GM19455 (cell line): ENCODE measurements around the gene SLC7A4.
"Not testable (repeated sequence)": the region's sequence is repeated elsewhere in the genome, so short reads cannot be mapped to it uniquely, and the experiment has no call there.

Source experiments
- ATAC-seq: cut with Tn5 transposase; IDR thresholded peaks from one replicate; pipeline ENCODE4 v1.9.1; 2021; ENCODE audit not compliant: unreplicated experiment

SLC7A4 gene

GRCh38 chr22:21022955-21023614, 9.3 kb downstream of the SLC7A4 start:
- no peak for ATAC-seq

GRCh38 chr22:21022507-21022906, 9.9 kb downstream of the SLC7A4 start:
- ATAC-seq: no peak

GRCh38 chr22:21020802-21021429, 11.4 kb downstream of the SLC7A4 start:
- ATAC-seq: no peak

- no peak for ATAC-seq
Observed at GRCh38 chr22:21018314-21018713, 14.0 kb downstream of the SLC7A4 start.

GRCh38 chr22:21016644-21017420, 15.5 kb downstream of the SLC7A4 start:
- ATAC-seq: no peak

- ATAC-seq: no peak
Observed at GRCh38 chr22:21015466-21016006, 16.8 kb downstream of the SLC7A4 start.

GRCh38 chr22:21014726-21015465, 17.5 kb downstream of the SLC7A4 start, which contains the start of gene P2RX6:
P2RX6 (plus strand) TSS chr22:21015165; CDS start chr22:21015175, 10 bp downstream.
- no peak for ATAC-seq

- ATAC-seq: peak; percentile 89
Observed at GRCh38 chr22:21014202-21014725, 18.1 kb downstream of the SLC7A4 start.

- ATAC-seq: peak; percentile 12
Observed at GRCh38 chr22:21013657-21014201, 18.6 kb downstream of the SLC7A4 start.

GRCh38 chr22:21012446-21013407, 19.6 kb downstream of the SLC7A4 start:
- ATAC-seq: no peak

GRCh38 chr22:21010426-21011113, 21.8 kb downstream of the SLC7A4 start:
- ATAC-seq: no peak

GRCh38 chr22:21009638-21010425, 22.5 kb downstream of the SLC7A4 start:
- no peak for ATAC-seq

- not testable (repeated sequence) for ATAC-seq
Observed at GRCh38 chr22:21009208-21009607, 23.2 kb downstream of the SLC7A4 start.

GRCh38 chr22:21003782-21004181, 28.6 kb downstream of the SLC7A4 start:
- ATAC-seq: no peak

- peak; percentile 77 for ATAC-seq
Observed at GRCh38 chr22:21001601-21002325, 30.6 kb downstream of the SLC7A4 start, which contains the start of gene THAP7. THAP7 (minus strand) TSS chr22:21002118; CDS start chr22:21001911, 207 bp downstream.

- ATAC-seq: no peak
Observed at GRCh38 chr22:21000987-21001600, 31.3 kb downstream of the SLC7A4 start.
